Esophagus muscularis mucosa (tissue), 4 donors: ENCODE data around the gene PARP12. TPM values are rescaled to one million over a fixed set of nuclear protein-coding genes. Genes with fewer than 3 reads are reported as not detected.

Source experiments
- DNase-seq: peaks from one replicate; pipeline ENCODE4 v3.0.0-alpha.2; 2017; ENCODE audit errors: extremely low spot score
- H3K27ac ChIP-seq, 4 donors: fragments of 200-600 bp; sonication (generic); replicated peaks in 1 of 4; 1 replicate in 3 of 4; 2 replicates in 1 of 4; pipeline ENCODE4 v1.5.1; 2016 to 2019; ENCODE audit warnings: mild to moderate bottlenecking in 1 of 4
- H3K27me3 ChIP-seq, 4 donors: fragments of 200-600 bp; sonication (generic); one replicate each; pipeline versions ENCODE4 v1.5.1 to v1.6.0; 2016 to 2019
- H3K36me3 ChIP-seq, 4 donors: fragments of 200-600 bp; sonication (generic); one replicate each; pipeline ENCODE4 v1.5.1; 2016 to 2019
- H3K4me1 ChIP-seq, 4 donors: fragments of 200-600 bp; sonication (generic); one replicate each; pipeline ENCODE4 v1.5.1; 2016 to 2019
- H3K4me3 ChIP-seq, 4 donors: fragments of 200-600 bp; sonication (generic); 1 replicate in 2 of 4; 2 replicates in 2 of 4; pipeline ENCODE4 v1.5.1; 2016 to 2019; ENCODE audit warnings: mild to moderate bottlenecking in 4 of 4, moderate library complexity in 1 of 4
- H3K9me3 ChIP-seq, 4 donors: fragments of 200-600 bp; sonication (generic); 1 replicate in 3 of 4; 2 replicates in 1 of 4; pipeline ENCODE4 v1.5.1; 2016 to 2019
- CTCF ChIP-seq, 3 experiments: fragments of 200-600 bp in 2 of 3; fragments of 450-650 bp in 1 of 3; sonication (generic) in 2 of 3; IDR thresholded peaks; one replicate each; pipeline ENCODE4 v1.5.1; 2017 to 2019; ENCODE audit warnings: antibody characterized with exemption in 3 of 3, mild to moderate bottlenecking in 2 of 3, moderate library complexity in 1 of 3
- EP300 ChIP-seq: sonication (generic); formaldehyde crosslinking; IDR thresholded peaks from one replicate; pipeline ENCODE4 v1.6.1; 2017; ENCODE audit warnings: antibody characterized with exemption
- POLR2A ChIP-seq: fragments of 450-650 bp; IDR thresholded peaks from one replicate; pipeline ENCODE4 v1.6.1; 2017; ENCODE audit warnings: antibody characterized with exemption, moderate library complexity, mild to moderate bottlenecking, low read depth
- POLR2AphosphoS5 ChIP-seq, 2 donors: sonication (generic); formaldehyde crosslinking; IDR thresholded peaks; one replicate each; pipeline ENCODE4 v1.6.1; 2017; ENCODE audit warnings: antibody characterized with exemption in 2 of 2
- WGBS: methylation state at CpG from one replicate; pipeline ENCODE4 v1.1.5; 2018; 5-methylcytosine and 5-hydroxymethylcytosine counted together
- intact Hi-C: fragments of 100-400 bp; cut with DNase I; formaldehyde crosslinking; loops from one replicate; pipeline ENCODE4 v1.15.1; 2023
- total RNA-seq, 4 donors: library from RNA; depleted of rRNA; stranded (reverse); fragments of >200 nt; gene quantifications; one replicate each; pipeline versions ENCODE4 v1.1.0 to v1.2.1, GENCODE V29; 2016

Gene PARP12
- total RNA-seq, 4 donors from 2014 or later, result 20.6 to 24.5 (median 23.4) TPM

DNA sequence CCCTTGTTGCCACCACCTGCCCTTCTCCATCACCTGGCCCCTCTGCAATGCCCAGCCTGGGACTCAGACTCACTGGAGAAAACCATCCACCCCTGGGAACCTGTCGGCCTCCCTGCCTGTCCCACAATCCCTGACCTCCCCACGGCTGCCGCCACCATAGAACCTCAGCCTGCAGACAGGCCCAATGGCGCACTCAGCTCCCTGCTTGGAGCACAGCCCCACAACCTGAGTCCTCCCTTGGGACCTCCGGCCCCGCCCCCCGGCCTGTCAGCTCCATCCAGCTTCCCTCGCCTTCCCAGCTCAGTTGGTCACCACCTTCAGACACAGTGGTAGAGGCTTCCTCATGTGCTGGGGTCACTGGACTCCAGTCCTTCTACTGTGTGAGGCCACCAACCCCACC lies 41.1 kb downstream of the PARP12 start:
- Histone ChIP-seq H3K9me3 (no peaks in the 10 kb centered on the region), H3K27me3 (no peaks in the 10 kb centered on the region), H3K4me1 (no peaks in the 10 kb centered on the region), H3K36me3 (peaks cover 14 to 46% (median 44%) of the 10 kb centered on the region in 4 donors), H3K27ac (no peak overlapping the region), H3K4me3 (no peak overlapping the region)
- TF ChIP-seq EP300, result no peak
- TF ChIP-seq CTCF (IDR thresholded peaks at IDR 0.05), result no peak
- TF ChIP-seq POLR2A, result no peak
- TF ChIP-seq POLR2AphosphoS5 (IDR thresholded peaks at IDR 0.05), result no peak
- 95% methylated on average over 8 of the region's 8 CpGs for WGBS
- intact Hi-C loops, result no loop called here
- DNase-seq, result no peak

DNA sequence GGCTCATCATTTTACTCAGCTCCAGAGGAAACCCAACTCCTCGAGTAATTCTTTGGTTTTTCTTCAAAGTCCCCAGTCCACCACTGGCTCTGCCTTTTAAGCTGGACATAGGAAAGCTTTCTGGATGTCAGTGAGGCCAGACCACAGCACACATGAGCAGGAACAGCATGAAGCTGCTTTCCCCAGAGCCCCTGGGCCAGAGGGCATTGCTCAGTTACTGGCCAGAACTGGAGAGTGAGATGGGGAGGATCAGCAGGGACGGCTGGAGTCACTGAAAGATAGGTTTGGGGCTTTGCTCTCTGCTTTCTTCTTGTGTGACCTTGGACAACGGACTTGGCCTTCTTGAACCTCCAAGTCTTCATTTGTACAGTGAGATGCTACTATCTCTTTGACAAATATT lies 43.1 kb downstream of the PARP12 start:
- peaks cover 9 to 28% (median 24%) of the 10 kb centered on the region in 4 donors for H3K36me3 ChIP-seq

GRCh38 chr7:140019172-140019571 lies 43.6 kb downstream of the PARP12 start:
- TF ChIP-seq CTCF (IDR thresholded peaks at IDR 0.05), result no peak
- no peak for TF ChIP-seq EP300
- no peak for TF ChIP-seq POLR2A
- H3K4me3 ChIP-seq, result no peak overlapping the region
- whole genome bisulfite sequencing, result 61% methylated on average over 11 of the region's 11 CpGs

More for the DNA sequence above, 43.1 kb downstream of the PARP12 start:
- Histone ChIP-seq H3K9me3 (no peaks in the 10 kb centered on the region), H3K4me1 (no peaks in the 10 kb centered on the region), H3K4me3 (no peak overlapping the region), H3K27ac (no peak overlapping the region), H3K27me3 (no peaks in the 10 kb centered on the region)
- intact Hi-C loops, result no loop called here
- DNase-seq, result no peak
- 82% methylated on average over 3 of the region's 3 CpGs for WGBS
- no peak for TF ChIP-seq EP300
- no peak for TF ChIP-seq POLR2A
- TF ChIP-seq CTCF (IDR thresholded peaks at IDR 0.05), result no peak

DNA sequence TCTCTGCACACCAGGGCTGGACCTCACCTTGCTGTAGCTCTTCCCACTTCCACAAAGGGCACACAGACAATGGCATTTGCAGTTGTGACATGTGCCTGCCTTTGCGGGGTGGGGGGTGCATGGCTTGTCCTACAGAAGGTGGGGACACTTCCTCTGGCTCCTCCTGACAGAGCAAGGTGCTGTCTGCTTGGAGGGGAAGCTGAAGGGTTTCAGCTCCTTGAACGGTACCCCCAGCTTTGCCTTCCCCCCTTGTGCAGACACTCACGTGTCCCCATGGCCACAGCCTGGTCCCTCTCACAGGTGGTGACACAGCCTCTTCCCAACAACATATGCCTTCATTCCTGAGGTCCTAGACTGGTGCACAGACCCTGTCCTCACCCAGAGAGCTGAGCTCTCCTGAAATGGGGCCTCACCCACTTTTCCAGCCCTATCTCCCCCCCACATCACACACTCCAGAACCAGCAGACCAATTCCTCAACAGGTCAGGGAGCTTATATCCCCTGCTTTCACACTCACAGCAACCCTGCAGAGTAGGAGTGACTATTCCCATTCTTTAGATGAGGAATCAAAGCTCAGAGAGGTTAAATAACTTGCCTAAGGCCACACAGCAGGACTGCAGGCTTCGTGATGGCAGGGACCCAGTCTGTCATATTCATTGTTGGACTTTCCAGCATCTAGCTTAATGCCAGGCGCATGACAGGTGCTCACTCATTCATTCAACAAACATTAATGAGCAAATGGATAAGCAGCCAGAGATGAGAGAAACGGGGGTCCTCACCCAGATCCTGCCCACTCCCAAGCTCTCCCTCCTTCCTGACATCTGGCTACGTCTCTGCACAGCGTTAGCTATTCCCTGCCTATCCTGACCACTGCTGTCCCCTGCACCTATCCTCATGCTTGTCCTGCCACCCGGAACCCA lies 44.4 kb downstream of the PARP12 start:
- TF ChIP-seq POLR2AphosphoS5 (IDR thresholded peaks at IDR 0.05), result no peak
- TF ChIP-seq CTCF (IDR thresholded peaks at IDR 0.05), result no peak
- no peak for TF ChIP-seq POLR2A
- no peak for TF ChIP-seq EP300
- DNase-seq, result no peak
- peaks cover 0 to 17% (median 12%) of the 10 kb centered on the region in 4 donors for H3K36me3 ChIP-seq
- WGBS, result 87% methylated on average over 7 of the region's 9 CpGs
- no peak overlapping the region for H3K4me3 ChIP-seq
- H3K4me1 ChIP-seq, result no peaks in the 10 kb centered on the region
- no peak overlapping the region for H3K27ac ChIP-seq
- H3K27me3 ChIP-seq, result no peaks in the 10 kb centered on the region
- intact Hi-C loops, result no loop called here
- H3K9me3 ChIP-seq, result no peaks in the 10 kb centered on the region

More at GRCh38 chr7:140019172-140019571, 43.6 kb downstream of the PARP12 start:
- no peaks in the 10 kb centered on the region for H3K4me1 ChIP-seq
- H3K36me3 ChIP-seq, result peaks cover 6 to 24% (median 20%) of the 10 kb centered on the region in 4 donors
- intact Hi-C loops, result no loop called here
- no peaks in the 10 kb centered on the region for H3K9me3 ChIP-seq
- H3K27me3 ChIP-seq, result no peaks in the 10 kb centered on the region
- no peak overlapping the region for H3K27ac ChIP-seq
- no peak for DNase-seq
